ENCODE measurements around the gene KRABD2.
"Not testable (repeated sequence)": the region's sequence is repeated elsewhere in the genome, so short reads cannot be mapped to it uniquely, and the experiment has no call there.

KRABD2 gene

GRCh38 chr17:8366231-8366630, 10.3 kb downstream of the KRABD2 start:
- DNase-seq (ENCODE audit: extremely low spot score, insufficient read length, low read depth) (no peak), FAIRE-seq (no peak)

- FAIRE-seq: no peak
- no peak for DNase-seq (ENCODE audit: extremely low spot score, insufficient read length, low read depth)
Observed at GRCh38 chr17:8365143-8365542, 11.4 kb downstream of the KRABD2 start.

- DNase-seq (ENCODE audit: extremely low spot score, insufficient read length, low read depth) (no peak), FAIRE-seq (no peak)
Observed at GRCh38 chr17:8362651-8363332, 13.7 kb downstream of the KRABD2 start.

- FAIRE-seq (no peak), DNase-seq (ENCODE audit: extremely low spot score, insufficient read length, low read depth) (no peak)
Observed at GRCh38 chr17:8360751-8361150, 15.8 kb downstream of the KRABD2 start.

GRCh38 chr17:8360260-8360659, 16.2 kb downstream of the KRABD2 start:
- FAIRE-seq: no peak
- DNase-seq (ENCODE audit: extremely low spot score, insufficient read length, low read depth): no peak

GRCh38 chr17:8359769-8360168, 16.7 kb downstream of the KRABD2 start:
- DNase-seq (ENCODE audit: extremely low spot score, insufficient read length, low read depth) (no peak), FAIRE-seq (no peak)

- DNase-seq (ENCODE audit: extremely low spot score, insufficient read length, low read depth) (no peak), FAIRE-seq (no peak)
Observed at GRCh38 chr17:8357910-8358309, 18.6 kb downstream of the KRABD2 start.

GRCh38 chr17:8354236-8354635, 22.3 kb downstream of the KRABD2 start:
- DNase-seq (ENCODE audit: extremely low spot score, insufficient read length, low read depth): no peak
- FAIRE-seq: no peak

GRCh38 chr17:8353736-8354135, 22.8 kb downstream of the KRABD2 start:
- FAIRE-seq: no peak

GRCh38 chr17:8350339-8350738, 26.2 kb downstream of the KRABD2 start:
- FAIRE-seq: no peak
- DNase-seq (ENCODE audit: extremely low spot score, insufficient read length, low read depth): no peak

More at GRCh38 chr17:8353736-8354135, 22.8 kb downstream of the KRABD2 start:
- no peak for DNase-seq (ENCODE audit: extremely low spot score, insufficient read length, low read depth)

GRCh38 chr17:8347001-8347400, 29.5 kb downstream of the KRABD2 start:
- not testable (repeated sequence) for FAIRE-seq; DNase-seq (ENCODE audit: extremely low spot score, insufficient read length, low read depth)

- no peak for DNase-seq (ENCODE audit: extremely low spot score, insufficient read length, low read depth)
- FAIRE-seq: no peak
Observed at GRCh38 chr17:8345951-8346665, 30.4 kb downstream of the KRABD2 start.

- FAIRE-seq: no peak
Observed at GRCh38 chr17:8345052-8345690, 31.3 kb downstream of the KRABD2 start.

GRCh38 chr17:8341456-8341855, 35.0 kb downstream of the KRABD2 start:
- DNase-seq (ENCODE audit: extremely low spot score, insufficient read length, low read depth): no peak

More at GRCh38 chr17:8345052-8345690, 31.3 kb downstream of the KRABD2 start:
- no peak for DNase-seq (ENCODE audit: extremely low spot score, insufficient read length, low read depth)

GRCh38 chr17:8339540-8339939, 37.0 kb downstream of the KRABD2 start, which contains the start of gene ODF4:
Gene ODF4, plus strand, starts transcription at chr17:8339840. Its CDS starts 212 bp downstream, at chr17:8340052.
- DNase-seq (ENCODE audit: extremely low spot score, insufficient read length, low read depth) (no peak), FAIRE-seq (no peak)

More at GRCh38 chr17:8341456-8341855, 35.0 kb downstream of the KRABD2 start:
- no peak for FAIRE-seq

- no peak for DNase-seq (ENCODE audit: extremely low spot score, insufficient read length, low read depth)
- FAIRE-seq: no peak
Observed at GRCh38 chr17:8338753-8339140, 37.8 kb downstream of the KRABD2 start.

GRCh38 chr17:8337802-8338752, 38.4 kb downstream of the KRABD2 start:
- DNase-seq (ENCODE audit: extremely low spot score, insufficient read length, low read depth) (no peak), FAIRE-seq (no peak)

GRCh38 chr17:8333281-8333680, 43.2 kb downstream of the KRABD2 start:
- no peak for FAIRE-seq
- DNase-seq (ENCODE audit: extremely low spot score, insufficient read length, low read depth): no peak

GRCh38 chr17:8332688-8333087, 43.8 kb downstream of the KRABD2 start:
- FAIRE-seq: no peak
- no peak for DNase-seq (ENCODE audit: extremely low spot score, insufficient read length, low read depth)

- no peak for DNase-seq (ENCODE audit: extremely low spot score, insufficient read length, low read depth)
- FAIRE-seq: no peak
Observed at GRCh38 chr17:8332128-8332527, 44.4 kb downstream of the KRABD2 start.
